NT2/D1 (cell line): Measurements from ENCODE around the gene KCNQ1OT1.
A peak's percentile ranks its signal among the peaks of the same experiment; 100 is the strongest.

ENCODE experiments used
- DNase-seq: peaks from one replicate; pipeline ENCODE4 v3.0.0-alpha.2; 2011; ENCODE audit warnings: low read depth, low spot score
- H3K27me3 ChIP-seq: 2 replicates; pipeline ENCODE4 v1.6.0; 2011; ENCODE audit warnings: mild to moderate bottlenecking; ENCODE audit not compliant: insufficient read length, insufficient read depth
- H3K36me3 ChIP-seq: 2 replicates; pipeline ENCODE4 v1.6.1; 2011; ENCODE audit warnings: mild to moderate bottlenecking, low read length, mixed read lengths; ENCODE audit not compliant: insufficient read depth, insufficient read length
- H3K4me1 ChIP-seq: 2 replicates; pipeline ENCODE4 v1.5.1; 2011; ENCODE audit not compliant: insufficient read depth, insufficient read length
- H3K4me3 ChIP-seq: 2 replicates; pipeline ENCODE4 v1.5.1; 2011; ENCODE audit warnings: low read depth; ENCODE audit not compliant: insufficient read length
- H3K9ac ChIP-seq: 2 replicates; pipeline ENCODE4 v1.6.0; 2011; ENCODE audit warnings: low read depth; ENCODE audit not compliant: insufficient read length
- H3K9me3 ChIP-seq: 2 replicates; pipeline ENCODE4 v1.5.1; 2011; ENCODE audit warnings: mild to moderate bottlenecking, low read length; ENCODE audit not compliant: insufficient read depth
- SUZ12 ChIP-seq: IDR thresholded peaks from 2 replicates; pipeline ENCODE4 v1.6.1; 2011; ENCODE audit not compliant: insufficient read length, insufficient read depth; ENCODE audit errors: extremely low read depth
- YY1 ChIP-seq: IDR thresholded peaks from 2 replicates; pipeline ENCODE4 v1.6.1; 2011; ENCODE audit not compliant: insufficient read length, insufficient read depth
- ZNF274 ChIP-seq: IDR thresholded peaks from 2 replicates; pipeline ENCODE4 v1.6.1; 2011; ENCODE audit warnings: mild to moderate bottlenecking, low read depth, low read length

Gene KCNQ1OT1

DNA sequence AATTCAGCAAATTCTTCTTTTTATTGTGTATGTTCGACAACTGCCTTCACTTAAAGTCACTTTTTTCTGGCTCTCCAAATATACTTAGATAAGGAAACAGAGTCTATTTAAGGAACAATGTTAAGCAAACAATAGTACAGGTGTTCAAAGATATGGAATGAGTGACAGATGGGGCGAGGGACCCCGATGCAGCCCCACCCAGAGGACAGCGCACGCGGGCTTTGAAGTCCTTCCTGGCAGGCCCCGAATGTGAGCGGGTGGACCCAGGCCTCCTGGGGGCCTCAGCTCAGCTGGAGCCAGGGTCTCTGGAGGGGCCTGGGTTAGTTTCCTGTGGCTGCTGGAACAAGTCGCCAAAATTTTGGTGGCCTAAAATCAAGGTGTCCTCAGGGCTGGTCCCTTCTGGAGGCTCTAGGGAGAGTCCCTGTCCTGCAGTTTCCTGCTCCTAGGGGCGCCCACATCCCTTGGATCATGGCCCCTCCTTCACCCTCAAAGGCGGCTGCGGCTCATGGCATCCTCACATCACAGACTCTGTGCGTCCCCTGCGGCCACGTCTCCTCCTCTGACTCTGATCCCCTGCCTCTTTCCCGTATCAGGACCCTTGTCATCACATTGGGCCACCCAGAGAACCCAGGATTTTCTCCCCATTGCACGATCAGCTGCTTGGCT is 40.6 kb upstream of the KCNQ1OT1 start:
- DNase-seq: no peak
- Histone ChIP-seq H3K36me3 (no peaks in the 10 kb centered on the region), H3K4me1 (peaks cover 36% of the 10 kb centered on the region), H3K4me3 (no peak overlapping the region), H3K27me3 (peaks cover 10% of the 10 kb centered on the region), H3K9me3 (no peaks in the 10 kb centered on the region), H3K9ac (no peak overlapping the region)
- TF ChIP-seq YY1 (no peak), SUZ12 (no peak), ZNF274 (no peak)

DNA sequence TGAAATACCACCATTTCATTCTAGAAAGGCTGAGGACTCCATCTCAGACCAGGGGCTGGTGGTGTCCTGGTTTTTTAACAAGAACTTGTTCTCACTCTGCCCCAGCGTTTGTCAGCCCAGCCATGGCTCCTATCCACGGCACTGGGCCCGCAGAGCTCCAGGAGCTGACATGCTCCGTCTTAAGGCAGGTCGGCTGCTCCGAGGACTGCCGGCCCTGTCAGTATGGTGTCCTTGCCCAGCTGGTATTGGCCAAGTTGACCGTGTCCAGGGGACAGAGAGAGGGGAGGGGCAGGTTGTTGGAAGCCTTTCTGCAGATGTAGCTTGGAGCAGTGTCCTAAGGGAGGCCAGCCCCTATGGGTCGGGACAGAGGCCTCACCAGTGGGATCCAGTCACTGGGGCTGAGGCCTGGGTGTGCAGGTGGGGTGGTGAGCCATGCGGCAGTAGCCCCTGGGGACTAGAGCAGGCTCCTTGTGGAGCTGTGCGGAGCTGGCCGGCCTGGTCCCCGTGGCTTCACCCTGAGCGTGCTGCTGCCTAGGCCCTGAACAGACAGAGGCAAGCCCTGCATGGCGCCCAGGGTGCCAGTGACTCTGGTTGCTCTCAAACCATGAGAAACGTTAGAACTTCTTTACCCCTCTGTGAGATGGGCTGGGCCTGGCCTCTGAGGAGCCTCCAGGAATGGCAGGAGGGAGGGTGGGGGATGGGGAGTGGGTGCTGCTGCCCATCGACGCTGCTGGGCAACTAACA is 39.9 kb upstream of the KCNQ1OT1 start:
- TF ChIP-seq SUZ12 (no peak), ZNF274 (no peak), YY1 (no peak)

DNA sequence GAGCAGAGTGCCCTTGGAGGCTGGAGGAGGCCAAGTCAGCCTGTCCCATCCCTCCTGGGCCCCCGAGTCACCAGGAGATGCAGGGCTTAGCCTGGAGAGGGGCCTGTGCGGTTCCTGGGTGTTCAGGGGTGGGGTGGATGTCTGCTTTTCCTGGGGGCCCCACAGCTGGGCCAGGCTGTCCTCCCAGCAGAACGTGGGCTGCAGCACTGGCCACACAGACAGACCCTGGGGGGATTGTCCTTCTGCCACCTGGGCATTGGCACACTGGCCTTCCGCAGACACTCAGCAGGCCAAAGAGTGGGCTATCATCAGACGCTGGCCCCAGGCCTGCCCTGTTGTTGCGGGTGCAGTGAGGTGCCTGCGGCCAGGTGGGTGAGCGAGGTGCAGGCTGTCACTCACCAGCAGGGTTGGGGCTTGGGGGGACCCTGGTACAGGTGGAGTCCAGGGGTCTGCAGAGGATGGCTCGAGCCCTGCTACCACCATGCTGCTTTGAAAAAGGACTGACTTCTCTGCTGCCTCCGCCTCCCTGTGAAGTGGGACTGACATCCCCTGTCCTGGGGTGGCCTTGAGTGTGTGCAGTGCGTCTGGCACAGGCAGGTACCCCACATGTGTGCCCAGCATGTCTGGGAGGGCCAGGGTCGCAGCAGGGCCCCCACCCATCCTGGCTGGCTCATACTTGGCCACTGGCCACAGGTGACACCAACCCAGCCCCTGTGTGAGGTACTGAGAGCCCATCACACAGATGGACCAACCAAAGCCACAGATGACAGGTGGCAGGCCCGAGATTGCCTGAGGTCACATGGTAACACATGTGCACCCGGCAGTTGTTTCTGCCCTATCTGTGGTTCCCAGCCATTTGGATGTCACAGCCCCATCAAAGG is 39.0 kb upstream of the KCNQ1OT1 start:
- H3K36me3 ChIP-seq: no peaks in the 10 kb centered on the region
- DNase-seq: no peak
- H3K27me3 ChIP-seq: peaks cover 13% of the 10 kb centered on the region
- H3K9me3 ChIP-seq: no peaks in the 10 kb centered on the region
- H3K9ac ChIP-seq: no peak overlapping the region
- no peak overlapping the region for H3K4me3 ChIP-seq
- TF ChIP-seq SUZ12: no peak
- no peak for TF ChIP-seq YY1
- TF ChIP-seq ZNF274: no peak
- H3K4me1 ChIP-seq: peaks cover 43% of the 10 kb centered on the region

More for the DNA sequence above, 39.9 kb upstream of the KCNQ1OT1 start:
- H3K36me3 ChIP-seq: no peaks in the 10 kb centered on the region
- no peak overlapping the region for H3K9ac ChIP-seq
- no peaks in the 10 kb centered on the region for H3K9me3 ChIP-seq
- DNase-seq: no peak
- H3K4me3 ChIP-seq: no peak overlapping the region
- peaks cover 13% of the 10 kb centered on the region for H3K27me3 ChIP-seq
- peaks cover 43% of the 10 kb centered on the region for H3K4me1 ChIP-seq

DNA sequence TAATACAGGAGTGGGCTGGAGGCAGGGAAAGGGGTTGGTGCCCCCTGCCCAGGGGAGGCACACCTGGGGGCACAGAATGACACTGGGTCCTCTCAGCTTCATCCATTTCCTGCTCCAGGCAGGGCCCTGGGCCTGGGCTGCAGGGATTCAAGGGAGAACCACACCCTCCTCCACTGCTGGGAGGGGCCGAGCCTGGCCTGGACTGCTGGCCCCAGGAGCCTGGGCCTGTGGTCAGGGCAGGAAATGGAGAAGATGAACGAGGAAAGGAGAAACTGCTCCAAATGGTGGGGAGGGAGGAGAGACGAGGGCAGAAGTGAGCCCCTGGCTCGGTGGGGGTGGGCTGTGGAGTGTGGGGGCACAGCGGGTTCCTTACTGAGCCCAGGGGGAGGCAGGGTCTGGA is 38.1 kb upstream of the KCNQ1OT1 start:
- Histone ChIP-seq H3K9me3 (no peaks in the 10 kb centered on the region), H3K4me3 (no peak overlapping the region), H3K36me3 (no peaks in the 10 kb centered on the region), H3K27me3 (peaks cover 13% of the 10 kb centered on the region), H3K4me1 (peaks cover 38% of the 10 kb centered on the region), H3K9ac (peak overlapping the region; percentile 28)
- no peak for DNase-seq
- TF ChIP-seq YY1: no peak

DNA sequence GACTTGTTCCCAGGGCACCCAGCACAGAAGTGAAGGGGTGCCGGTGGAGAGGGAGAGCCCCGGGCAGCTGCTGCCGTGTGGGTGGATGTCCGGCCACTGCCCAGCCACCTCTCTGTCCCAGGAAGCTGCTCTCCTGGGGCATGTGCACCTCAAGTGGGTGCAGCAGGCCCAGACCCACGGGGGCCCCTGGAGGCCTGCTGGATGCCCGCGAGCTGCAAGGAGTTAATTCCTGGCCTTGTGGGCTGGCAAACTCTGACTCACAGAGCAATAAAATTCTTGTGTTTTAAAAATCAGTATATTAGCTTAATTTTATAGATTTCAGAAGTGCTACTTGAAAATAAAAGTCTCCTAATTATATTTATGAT is 37.4 kb upstream of the KCNQ1OT1 start:
- H3K27me3 ChIP-seq: peaks cover 14% of the 10 kb centered on the region
- H3K9me3 ChIP-seq: no peaks in the 10 kb centered on the region
- H3K36me3 ChIP-seq: no peaks in the 10 kb centered on the region
- H3K4me3 ChIP-seq: no peak overlapping the region
- H3K4me1 ChIP-seq: peaks cover 41% of the 10 kb centered on the region
- no peak overlapping the region for H3K9ac ChIP-seq
- TF ChIP-seq ZNF274 (no peak), SUZ12 (no peak), YY1 (no peak)
- DNase-seq: no peak

DNA sequence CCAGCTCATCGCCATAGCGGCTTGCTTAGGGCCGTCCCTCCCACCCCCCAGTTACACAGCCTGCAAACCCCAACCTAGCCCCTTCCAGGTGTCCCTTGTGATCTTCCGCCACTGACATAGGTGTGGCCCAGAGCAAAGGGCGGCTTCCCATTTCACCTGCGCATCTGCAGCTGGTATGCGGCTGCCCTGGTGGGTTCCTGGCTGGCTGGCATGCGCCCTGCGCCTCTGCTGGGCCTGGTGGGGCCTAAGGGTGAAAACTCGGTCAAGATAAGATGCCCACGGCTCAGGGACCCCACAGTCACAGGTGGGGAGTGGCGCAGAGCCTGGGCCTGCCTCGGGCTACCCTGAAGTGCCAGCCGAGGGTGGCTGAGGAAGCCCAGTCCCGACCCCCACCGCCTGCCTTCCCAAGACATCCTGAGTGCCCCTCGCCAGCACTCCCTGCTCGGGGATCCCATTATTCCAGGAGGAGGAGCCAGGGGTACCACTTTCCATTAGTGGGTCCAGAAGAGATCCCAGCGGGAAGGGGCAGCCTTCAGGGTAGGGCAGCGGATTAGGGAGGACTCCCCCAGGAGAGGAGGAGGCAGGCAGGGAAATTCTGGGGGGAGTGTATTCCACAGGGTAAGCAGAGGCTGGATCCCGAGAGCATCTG is 36.9 kb upstream of the KCNQ1OT1 start:
- peaks cover 19% of the 10 kb centered on the region for H3K27me3 ChIP-seq
- H3K9me3 ChIP-seq: no peaks in the 10 kb centered on the region
- no peak for DNase-seq
- peaks cover 42% of the 10 kb centered on the region for H3K4me1 ChIP-seq
- H3K9ac ChIP-seq: peak overlapping the region; percentile 27
- TF ChIP-seq SUZ12 (no peak), ZNF274 (no peak), YY1 (no peak)
- no peaks in the 10 kb centered on the region for H3K36me3 ChIP-seq
- no peak overlapping the region for H3K4me3 ChIP-seq

DNA sequence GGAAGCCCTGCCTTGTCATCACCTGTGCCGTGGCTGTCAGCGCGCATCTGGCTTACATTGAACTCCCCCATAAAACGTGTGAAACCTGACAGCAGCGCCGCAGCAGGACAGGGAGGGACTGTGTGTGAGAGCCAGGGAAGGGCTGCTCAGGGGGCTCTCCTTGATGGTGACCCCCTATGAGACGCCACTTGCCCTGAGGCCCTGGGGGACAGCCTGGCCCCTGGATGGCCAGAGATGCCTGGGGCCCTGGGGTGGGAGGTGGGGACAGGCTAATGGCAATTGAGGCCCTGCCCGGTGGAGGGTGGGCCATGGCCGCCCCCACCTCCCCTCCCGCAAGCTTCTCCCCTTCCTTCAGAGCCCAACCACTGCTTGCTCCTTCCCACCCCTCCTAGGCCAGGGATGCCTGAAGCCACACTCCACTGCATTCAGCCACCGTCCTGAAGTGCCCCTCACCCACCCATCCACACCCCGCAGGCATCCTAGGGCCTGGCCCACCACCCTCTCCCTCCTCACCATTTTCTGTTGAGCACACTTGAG is 35.3 kb upstream of the KCNQ1OT1 start:
- no peak for DNase-seq
- Histone ChIP-seq H3K9ac (no peak overlapping the region), H3K4me1 (peaks cover 38% of the 10 kb centered on the region), H3K9me3 (no peaks in the 10 kb centered on the region), H3K4me3 (no peak overlapping the region), H3K27me3 (peaks cover 28% of the 10 kb centered on the region), H3K36me3 (no peaks in the 10 kb centered on the region)
- TF ChIP-seq YY1 (no peak), SUZ12 (no peak), ZNF274 (no peak)
